ENCODE data around the gene GUCA2B.
A peak's percentile ranks its signal among the peaks of the same experiment; 100 is the strongest.

GUCA2B gene

DNA sequence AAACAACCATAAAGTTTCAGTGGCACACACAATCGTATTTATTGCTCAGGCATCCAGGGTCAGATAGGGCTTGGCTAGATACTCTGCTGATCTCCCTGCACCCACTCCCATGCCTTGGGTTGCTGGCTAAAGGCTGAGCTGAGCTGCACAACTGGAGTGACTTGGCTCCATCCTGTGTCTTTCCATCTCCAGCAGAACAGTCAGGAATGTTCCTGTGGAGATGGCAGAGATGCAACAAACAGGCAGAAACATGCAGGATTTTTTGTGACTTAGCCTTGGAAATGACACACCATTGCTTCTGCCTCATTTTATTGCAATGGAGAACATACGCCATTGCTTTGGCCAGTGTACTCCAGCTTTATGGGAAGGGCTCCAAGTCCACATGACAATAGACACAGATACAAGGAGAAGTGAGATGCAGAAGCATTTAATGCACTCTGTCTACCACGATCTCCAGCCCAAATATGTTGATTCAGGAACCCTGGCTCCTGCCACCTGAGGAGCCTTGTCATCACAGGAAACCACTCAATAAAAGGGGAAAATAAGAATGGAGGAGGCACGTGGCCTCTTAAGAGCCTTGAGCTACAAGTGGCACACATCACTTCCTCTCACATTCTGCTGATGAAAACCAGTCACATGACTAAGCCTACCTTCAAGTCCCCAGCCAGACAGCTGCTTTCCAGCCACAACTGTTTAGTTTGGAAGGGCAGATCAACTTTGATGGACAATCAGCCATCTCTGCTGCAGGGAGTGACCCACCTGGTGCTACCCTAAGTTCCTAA is 10.1 kb upstream of the GUCA2B start:
- DNase-seq (ENCODE audit: low spot score), result no peak

DNA sequence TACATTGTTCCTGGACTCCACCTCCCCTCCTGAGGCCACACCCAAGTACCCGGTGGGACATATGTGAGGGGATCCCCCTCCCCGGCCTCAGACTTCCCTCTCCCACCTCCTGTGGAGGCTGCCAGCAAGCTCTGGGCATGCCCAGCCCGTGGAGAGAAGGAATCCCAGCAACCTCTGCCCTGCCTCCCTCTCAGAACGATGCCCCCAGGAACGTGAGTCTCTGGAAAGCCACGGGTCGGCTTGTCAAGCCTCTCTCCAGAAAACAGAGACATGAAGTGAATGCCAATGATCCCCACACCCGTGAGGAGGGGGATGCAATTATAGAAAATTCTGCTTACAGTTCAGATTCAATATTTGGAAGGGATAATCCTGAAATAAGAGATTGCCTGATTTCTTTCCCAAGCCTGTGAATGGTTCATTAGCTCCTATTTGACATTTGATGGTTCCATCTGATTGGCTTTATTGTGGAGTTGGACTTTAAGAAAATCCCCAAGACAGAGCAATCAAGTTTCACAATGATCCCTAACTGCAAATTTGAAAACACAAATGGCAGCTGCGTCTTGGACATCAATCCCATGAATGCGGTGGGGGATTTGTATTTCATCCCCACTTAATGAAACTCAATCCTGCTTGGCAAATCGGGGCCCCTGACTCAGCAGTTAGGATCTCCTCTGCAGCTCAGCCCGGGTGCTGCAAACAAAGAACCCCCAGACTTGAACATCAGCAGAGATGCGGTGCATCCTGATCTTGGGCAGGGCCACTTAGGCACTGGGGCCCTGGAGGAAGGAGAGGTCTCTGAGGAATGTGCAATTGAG is 9.1 kb upstream of the GUCA2B start:
- DNase-seq (ENCODE audit: low spot score), result no peak

DNA sequence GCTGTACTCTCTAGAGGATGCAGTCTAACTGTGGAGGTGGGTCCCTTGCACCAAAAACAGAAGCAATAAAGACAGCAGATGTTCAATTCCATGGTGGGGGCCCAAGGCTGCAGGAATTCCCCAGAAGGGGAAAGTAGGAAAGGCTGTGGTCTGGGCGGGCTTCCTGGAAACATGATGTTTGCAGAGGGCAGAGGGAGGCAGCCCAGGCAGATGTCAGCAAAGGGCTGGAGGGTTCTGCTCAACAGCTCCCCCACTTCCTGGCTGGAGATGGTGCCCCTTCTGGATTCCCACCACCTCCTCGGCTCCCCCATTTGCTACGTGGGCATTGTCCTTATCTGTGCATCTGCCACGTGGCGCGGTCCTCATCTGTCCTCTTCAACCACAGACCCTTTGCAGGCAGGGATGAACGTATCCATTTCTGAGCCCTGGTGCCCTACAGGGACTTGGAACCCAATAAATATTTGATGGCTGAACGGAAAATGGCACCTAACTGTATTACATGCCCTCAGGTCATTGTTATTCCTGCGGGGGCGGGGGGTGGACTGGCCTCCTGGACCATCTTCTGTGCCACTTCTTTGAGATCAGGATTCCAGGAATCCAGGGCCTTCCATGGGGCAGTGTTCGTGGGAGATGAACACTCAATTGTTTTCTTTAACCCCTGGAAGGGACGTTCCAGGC is 8.4 kb upstream of the GUCA2B start:
- no peak for DNase-seq (ENCODE audit: low spot score)

DNA sequence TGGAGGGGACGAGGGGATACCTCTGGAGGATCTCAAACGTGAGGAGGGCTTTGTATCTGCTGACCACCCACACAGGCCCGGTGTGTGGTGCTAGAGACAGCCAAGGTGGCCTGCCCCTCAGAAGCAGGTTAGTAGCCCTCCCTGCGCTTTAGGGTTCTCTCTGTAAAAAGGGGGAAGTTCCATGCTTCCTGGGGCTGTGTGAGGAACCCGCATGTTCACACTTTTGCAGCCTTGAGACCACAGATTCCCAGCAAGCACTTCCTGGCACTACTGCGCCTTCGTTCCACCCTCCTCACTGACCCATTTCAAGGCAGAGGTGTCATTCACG is 7.9 kb upstream of the GUCA2B start:
- DNase-seq (ENCODE audit: low spot score), result no peak

DNA sequence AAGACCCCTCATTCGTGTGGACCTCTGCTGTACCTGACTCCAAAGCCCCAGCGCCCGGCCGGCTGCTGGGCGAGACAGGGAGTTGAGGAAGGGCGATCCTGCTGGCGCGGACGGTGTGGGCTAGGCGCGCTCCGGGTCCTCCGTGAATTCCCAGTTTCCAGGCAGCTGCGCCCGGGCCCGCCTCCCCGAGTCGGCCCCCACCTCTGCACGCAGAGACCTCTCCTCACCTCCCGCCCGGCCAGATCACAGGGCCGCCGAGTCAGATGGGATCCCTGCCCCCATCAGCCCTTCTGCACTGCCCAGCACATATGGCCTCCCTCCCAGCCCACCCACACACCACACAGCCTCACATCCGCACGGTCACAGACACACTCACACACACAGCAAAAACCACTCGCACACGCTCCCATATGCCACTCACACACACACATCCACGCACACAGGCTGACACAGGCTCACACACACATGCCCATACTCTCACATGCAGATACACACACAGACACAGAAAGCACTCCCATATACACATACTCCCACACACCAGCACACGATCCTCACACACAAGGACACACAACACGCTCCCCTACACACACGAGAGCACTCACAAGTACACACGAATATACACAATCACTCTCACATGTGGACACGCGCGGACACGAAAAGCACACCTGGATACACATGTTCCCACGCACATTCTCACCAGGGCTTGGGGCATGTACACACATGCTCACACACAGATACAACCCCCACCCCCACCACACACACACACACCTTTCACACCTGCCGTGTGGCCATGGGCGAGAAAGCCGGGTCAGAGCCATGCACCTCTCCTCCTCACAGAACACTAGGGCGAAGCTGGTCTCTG is 7.2 kb upstream of the GUCA2B start:
- DNase-seq (ENCODE audit: low spot score), result no peak

DNA sequence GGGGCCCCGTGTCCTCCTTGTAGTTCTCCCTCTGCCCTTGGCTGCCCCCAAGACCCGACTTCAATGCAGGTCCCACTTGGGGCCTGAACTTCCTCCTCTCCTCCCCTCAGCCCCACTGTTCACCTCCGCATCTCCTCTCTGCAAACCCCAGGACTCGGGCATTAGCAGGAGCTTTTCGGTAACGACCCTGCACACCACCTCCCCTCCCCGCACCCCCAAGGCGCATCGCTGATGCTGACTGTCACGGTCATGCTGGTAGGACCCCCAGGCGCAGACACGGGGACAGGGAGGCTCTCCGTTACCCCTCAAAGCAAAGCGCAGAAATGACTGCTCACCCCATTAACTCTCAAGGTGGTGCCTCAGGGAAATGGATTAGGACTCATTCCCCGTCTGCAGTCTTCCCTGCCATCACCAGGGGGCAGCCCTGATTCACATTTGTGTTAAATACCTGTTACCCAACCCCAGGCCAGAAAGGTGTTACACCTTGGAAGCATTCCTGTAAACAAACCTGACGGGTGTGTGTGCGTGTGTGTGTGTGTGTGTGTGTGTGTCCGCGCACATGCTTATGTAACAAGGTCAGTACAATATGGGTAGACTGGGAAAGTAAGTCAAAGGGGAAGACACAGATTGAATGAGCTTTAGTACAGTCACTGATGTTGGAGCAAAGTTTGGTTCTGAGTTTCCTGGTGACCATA is 6.4 kb upstream of the GUCA2B start:
- peak; percentile 49 for DNase-seq (ENCODE audit: low spot score)

DNA sequence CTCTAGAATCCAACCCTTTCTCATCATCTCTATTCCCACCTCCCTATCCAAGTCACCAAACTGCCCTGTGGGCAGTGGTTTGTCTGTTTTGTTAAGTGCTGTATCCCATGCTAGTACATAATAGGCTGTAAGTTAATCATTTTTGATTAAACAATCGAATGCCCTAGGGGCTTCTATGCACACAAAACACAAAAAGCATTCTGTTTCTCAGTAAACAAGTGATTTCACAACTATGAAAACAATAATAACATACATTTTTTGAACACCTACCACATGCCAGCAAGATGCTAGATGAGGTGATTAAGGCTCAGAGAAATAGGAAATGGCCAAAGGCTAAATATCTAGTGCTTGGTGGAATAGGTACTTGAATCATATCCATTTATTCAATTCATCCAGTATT is 5.0 kb upstream of the GUCA2B start:
- no peak for DNase-seq (ENCODE audit: low spot score)

DNA sequence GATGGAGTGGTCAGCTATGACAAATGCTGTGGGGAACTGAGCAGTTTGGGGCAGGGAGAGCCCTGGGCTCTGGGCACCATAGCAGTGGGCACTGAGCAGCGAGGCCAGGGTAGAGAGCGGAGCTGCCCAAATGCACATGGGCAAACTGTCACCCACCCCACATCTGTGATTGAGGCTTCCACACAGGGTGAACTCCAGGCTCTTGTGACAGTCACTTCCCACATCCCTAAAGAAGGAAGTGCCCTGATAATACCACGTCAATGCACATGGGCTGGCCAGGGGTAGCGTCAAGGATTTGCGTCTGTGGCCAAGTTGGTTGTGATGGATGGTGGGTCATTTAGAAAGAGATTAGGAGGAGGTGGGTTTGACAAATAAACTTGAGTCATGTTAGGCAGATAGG is 2.6 kb upstream of the GUCA2B start:
- no peak for DNase-seq (ENCODE audit: low spot score)

DNA sequence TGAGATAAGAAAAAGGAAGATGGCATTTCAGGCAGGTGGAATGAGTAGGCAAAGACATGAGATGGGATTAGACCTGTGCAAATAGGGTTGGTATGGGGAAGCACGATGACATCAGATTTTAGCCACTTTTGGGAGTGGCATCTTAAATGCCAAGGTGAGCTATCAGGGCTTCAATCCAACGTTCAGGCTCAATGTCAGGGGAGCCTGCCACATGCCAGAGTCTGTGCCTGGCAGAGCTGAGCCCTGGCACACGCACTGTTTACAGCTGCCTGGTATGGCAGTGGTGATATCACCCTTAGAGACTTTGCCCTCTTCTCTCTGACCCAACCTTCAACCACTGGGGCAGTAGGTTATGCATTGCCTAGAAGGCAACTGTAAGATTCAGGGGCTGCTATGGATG is 1.1 kb upstream of the GUCA2B start:
- DNase-seq (ENCODE audit: low spot score), result no peak

DNA sequence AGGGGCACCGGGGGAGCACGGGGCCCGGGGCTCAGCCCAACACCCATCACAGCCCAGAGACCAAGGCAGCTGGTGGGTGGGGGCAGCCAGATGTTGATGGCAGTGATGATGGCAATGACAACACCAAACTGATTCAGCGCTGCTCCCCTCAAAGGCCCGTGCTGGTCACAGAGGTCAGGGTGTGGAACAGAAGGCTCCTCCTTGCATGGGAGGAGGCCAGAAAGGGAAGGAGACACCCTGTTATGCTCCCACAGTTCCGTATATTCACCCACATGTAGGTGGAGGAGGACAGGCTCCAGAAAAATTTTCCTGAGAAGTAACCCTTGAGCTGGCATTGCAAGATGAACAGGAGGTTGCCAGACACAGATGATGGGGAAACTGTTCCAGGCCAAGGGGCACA is 414 bp downstream of the GUCA2B start:
- no peak for DNase-seq (ENCODE audit: low spot score)

DNA sequence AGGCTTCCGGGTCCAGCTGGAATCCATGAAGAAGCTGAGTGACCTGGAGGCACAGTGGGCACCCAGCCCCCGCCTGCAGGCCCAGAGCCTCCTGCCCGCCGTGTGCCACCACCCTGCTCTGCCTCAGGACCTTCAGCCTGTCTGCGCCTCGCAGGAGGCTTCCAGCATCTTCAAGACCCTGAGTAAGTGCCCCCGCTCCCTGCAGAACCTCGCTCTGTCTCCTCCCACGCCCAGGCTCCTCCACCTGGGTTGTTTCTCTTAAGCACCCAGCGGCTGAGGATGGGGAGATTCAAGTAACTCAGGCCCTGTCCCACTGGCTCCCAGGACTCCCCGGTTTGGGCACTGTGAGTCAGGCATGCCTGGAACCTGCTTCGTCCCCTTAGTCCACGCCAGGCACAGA is 1.5 kb downstream of the GUCA2B start:
- no peak for DNase-seq (ENCODE audit: low spot score)

DNA sequence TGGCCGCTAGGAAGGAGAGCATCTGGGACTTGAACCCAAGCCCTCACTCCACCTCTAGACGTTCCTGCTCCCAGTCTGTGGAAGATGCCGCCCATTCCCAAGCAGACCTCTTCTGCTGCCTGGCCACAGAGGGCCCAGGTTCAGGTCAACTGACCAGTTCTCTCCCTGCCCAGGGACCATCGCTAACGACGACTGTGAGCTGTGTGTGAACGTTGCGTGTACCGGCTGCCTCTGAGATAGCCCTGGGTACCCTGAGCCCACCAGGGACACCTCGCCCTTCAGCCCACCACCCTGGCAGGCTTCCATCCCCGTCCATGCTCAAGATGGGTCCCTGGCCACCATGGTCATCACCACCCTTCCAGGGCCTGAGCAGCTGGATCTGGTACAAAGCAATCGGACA is 2.2 kb downstream of the GUCA2B start:
- DNase-seq (ENCODE audit: low spot score), result no peak

DNA sequence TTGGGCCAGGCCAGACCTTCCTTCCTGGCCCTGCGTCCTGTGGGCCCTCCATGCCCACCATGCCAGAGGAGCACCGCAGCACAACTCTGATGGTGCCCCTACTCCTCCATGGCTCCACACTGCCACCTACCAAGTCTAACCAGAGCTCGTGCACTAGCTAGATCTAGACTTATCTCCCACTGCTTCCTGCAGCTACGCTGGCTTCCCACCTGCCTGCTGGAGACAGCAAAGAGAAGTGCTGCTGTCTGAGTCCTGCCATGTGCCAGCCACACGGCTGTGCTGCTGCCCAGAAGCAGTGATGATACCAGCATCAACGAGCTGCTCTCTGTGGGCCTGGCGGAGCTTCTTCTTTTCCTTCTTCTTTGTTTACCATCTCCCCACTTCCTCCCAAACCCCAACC is 4.5 kb downstream of the GUCA2B start:
- DNase-seq (ENCODE audit: low spot score), result no peak

DNA sequence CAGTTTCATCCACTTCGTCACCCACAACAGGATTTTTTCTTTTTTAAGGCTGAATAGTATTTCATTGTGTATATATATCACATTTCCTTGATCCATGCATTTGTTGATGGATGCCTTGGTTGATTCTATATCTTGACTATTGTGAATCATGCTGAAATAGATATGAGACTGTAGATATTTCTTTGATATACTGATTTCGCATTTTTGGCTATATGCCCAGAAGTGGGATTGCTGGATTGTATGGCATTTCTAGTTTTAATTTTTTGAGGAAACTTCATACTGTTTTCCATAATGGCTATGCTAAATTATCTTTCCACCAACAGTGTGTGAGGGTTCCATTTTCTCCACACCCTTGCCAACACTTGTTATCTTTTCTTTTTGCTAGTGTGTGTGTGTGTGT is 5.0 kb downstream of the GUCA2B start:
- DNase-seq (ENCODE audit: low spot score), result no peak

DNA sequence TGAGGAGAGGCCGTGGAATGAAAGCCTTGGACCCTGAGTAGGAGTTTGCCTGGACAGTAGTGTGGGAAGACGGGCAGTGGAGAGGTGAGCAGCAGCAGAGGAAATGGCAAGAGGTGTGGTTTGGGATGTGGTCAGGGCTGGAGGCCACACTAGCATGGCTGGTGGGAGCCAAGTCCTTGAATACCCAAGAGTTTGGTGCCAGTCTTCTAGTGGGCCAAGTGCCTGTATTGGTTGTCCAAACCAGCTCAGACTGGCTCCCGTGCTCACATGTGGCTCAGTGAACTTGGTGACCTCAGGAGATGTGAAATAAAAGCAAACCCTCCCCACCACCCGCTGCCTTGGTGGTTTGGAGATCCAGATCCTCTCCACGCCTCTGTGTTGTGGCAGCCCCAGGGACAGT is 9.0 kb downstream of the GUCA2B start:
- no peak for DNase-seq (ENCODE audit: low spot score)

DNA sequence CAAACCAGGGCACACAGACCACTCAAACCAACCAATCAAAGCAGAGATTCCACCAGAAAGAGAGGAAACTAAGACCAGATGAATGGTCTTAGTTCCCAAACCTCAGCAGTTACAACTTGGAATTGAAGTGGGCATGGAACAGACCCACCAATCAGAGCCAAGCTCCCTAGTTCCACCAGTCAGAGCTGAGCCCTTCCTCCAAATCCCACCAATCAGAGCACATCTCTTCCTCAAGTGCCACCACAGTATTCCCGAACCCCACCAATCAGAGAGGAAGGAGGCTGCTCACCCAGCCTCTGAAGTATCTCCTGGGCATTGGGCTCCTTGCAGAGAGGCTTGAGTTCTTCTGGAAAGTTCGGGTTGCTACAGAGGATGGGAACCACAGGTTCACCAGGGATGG is 9.9 kb downstream of the GUCA2B start:
- DNase-seq (ENCODE audit: low spot score), result no peak

DNA sequence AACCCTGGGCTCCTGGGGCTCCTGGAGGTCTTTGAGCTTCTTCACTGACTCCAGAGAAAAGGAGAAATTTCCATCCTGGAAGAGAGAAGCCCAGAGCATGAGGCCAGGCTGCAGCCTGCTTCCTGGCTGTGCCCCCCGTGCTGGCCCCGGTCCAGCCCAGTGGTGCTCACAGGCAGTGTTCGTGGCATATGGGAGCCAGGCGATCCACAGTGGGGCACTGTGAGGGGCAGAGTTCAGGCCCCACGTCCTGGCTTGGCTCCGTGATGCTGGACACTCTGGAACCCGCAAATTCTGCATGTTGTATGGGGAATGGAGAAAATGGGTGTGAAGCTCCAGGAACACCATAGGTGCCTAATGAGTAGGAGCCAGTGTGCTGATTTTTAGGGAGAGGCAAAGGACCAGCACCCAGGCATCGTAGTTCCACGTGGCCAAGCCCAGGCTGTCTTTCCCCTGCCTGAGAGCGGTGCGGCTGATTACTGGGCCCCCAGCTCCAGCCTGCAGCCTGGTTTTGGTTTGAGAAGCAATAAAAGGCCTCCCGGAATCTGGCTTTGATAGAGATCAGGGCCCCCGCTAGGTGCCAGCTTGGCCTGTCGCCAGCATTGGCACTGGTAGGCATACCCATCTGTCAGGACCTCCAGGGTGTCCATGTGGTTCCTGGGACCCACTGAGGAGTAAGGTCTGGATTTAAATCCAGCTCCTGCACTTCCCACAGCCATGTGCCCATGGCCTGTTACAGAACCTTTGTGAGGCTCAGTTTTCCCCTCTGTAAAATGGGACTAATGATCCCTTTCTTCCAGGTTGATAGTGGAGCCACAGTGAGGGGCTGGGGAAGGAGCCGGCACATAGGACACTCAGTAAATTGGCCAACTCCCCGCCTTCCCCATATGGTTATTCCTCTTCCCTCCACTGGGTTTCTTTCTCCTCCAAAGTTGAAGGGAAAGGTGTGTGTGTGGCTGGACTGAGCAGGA is 10.6 kb downstream of the GUCA2B start:
- no peak for DNase-seq (ENCODE audit: low spot score)

DNA sequence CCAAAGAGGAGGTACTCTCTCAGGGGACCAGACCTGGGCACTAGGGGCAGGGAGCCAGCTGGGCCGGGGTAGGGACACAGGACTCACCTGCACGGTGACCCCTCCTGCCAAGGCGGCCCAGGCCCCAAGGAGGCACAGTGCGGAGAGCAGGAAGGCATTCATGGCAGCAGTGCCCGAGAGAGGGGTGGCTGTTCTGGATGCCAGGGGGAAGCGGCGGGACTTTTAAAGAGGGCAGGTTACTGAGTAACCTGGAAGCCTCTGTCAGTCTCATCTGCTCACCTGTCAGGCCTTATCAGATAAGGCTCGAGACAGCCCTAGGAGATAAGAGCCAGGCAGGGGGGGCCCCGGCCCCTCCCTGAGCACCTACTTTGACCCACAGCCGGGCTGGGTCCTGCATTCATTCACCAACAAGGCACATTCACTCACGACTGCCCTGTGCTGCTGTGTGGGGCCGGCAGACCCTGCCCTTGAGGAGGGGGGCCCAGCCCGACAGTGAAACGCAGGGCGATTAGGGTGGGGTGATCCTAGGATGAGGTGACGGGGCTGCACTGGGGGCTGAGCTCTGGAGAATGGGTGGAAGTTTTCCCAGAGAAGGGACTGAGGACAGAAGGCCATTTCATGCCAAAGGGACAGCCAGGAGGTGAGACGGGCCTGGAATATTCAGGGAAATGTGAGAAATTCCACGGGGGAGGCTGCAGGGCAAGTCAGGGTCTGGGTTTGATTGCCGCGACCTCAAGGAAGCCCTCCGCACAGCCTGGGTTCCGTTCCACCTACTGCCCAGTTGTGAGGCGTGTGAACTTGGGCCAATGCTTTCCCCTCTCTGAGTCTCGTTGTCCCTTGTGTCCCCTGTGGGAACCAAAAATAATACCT is 11.6 kb downstream of the GUCA2B start, which contains the start of gene GUCA2A:
Gene GUCA2A, minus strand, starts transcription at position 195 of the 870 bp plus-strand sequence. Its CDS starts 33 bp downstream, at position 162.
- DNase-seq (ENCODE audit: low spot score), result no peak

DNA sequence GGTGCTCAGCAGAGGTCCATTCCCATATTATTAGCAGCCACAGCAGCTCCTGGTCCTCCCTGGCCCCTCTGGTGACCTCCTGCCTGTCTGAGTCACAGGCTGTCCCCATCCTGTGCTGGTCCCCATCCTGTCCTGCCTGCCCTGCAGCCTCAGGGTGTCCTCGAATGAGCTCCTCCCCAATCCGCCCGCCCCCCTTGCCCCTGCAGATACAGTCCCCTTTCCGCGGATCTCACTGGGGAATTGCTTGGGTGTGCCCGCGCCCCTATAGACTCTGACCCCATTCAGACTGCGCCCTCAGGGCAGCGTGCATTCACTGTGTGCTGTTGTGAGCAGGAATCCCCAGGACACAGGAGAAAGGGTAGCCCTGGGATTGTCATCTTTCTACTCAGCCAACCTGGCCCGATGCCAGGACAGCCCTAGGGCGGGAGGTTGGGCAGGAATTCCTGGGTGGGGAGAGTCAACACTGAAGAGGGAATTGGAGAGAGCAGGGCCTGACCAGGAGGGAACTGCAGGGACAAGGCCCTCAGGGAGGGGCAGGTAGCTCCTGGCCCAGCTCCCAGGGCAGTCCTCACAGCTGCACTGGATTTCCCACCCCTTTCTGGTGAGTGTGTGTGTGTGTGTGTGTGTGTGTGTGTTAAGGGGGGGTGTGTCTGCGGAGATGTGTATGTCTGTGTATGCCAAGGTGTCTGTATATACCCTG is 12.5 kb downstream of the GUCA2B start:
- no peak for DNase-seq (ENCODE audit: low spot score)

Measured in hematopoietic multipotent progenitor cell treated with erythropoietin and hydrocortisone succinate and interleukin-3 and kit ligand, for 15 days (in vitro differentiated cells).